PFSK-1 (cell line): ENCODE measurements around the gene HOXA9.

ENCODE experiments used
- FOXP2 ChIP-seq: optimal IDR thresholded peaks from 2 replicates; pipeline ENCODE3; 2011; ENCODE audit warnings: borderline replicate concordance, control low read depth, inconsistent platforms; ENCODE audit not compliant: insufficient read depth; ENCODE audit errors: extremely low read length, extremely low read depth
- POLR2AphosphoS5 ChIP-seq: IDR thresholded peaks from 2 replicates; pipeline ENCODE4 v1.6.1; 2012; ENCODE audit warnings: low read depth, mild to moderate bottlenecking, control low read depth, low read length, moderate library complexity
- REST ChIP-seq, 2 experiments: IDR thresholded peaks; 2 replicates each; pipeline versions ENCODE4 v1.6.1 to v1.8.0; 2011 to 2012; ENCODE audit warnings: low read depth in 2 of 2, low read length in 2 of 2, control low read depth in 1 of 2, inconsistent platforms in 1 of 2, mild to moderate bottlenecking in 1 of 2, moderate library complexity in 1 of 2; ENCODE audit not compliant: insufficient read depth in 1 of 2
- SIN3A ChIP-seq: IDR thresholded peaks from 2 replicates; pipeline ENCODE4 v1.6.1; 2012; ENCODE audit warnings: mild to moderate bottlenecking, low read length, moderate library complexity, borderline replicate concordance; ENCODE audit not compliant: insufficient read depth
- TAF1 ChIP-seq: IDR thresholded peaks from 2 replicates; pipeline ENCODE4 v1.6.1; 2012; ENCODE audit warnings: low read length, control low read depth, borderline replicate concordance; ENCODE audit not compliant: insufficient read depth

- TF ChIP-seq TAF1, result no peak
- TF ChIP-seq POLR2AphosphoS5, result no peak
- no peak for TF ChIP-seq REST (IDR thresholded peaks at IDR 0.05; ENCODE audit: insufficient read depth in 1 of 2, low read depth in 2 of 2, low read length in 2 of 2)
- TF ChIP-seq SIN3A, result no peak
- TF ChIP-seq FOXP2, result no peak
These were observed 49.9 kb downstream of the HOXA9 start for GRCh38 chr7:27115221-27116026.
